Esophagus muscularis mucosa (tissue), 3 donors: ENCODE data around the gene POLR2E.

Experiments used
- CTCF ChIP-seq, 3 experiments: fragments of 200-600 bp in 2 of 3; fragments of 450-650 bp in 1 of 3; sonication (generic) in 2 of 3; IDR thresholded peaks; one replicate each; pipeline ENCODE4 v1.5.1; 2017 to 2019; ENCODE audit warnings: antibody characterized with exemption in 3 of 3, mild to moderate bottlenecking in 2 of 3, moderate library complexity in 1 of 3
- POLR2A ChIP-seq: fragments of 450-650 bp; IDR thresholded peaks from one replicate; pipeline ENCODE4 v1.6.1; 2017; ENCODE audit warnings: antibody characterized with exemption, moderate library complexity, mild to moderate bottlenecking, low read depth
- POLR2AphosphoS5 ChIP-seq, 2 donors: sonication (generic); formaldehyde crosslinking; IDR thresholded peaks; one replicate each; pipeline ENCODE4 v1.6.1; 2017; ENCODE audit warnings: antibody characterized with exemption in 2 of 2

GRCh38 chr19:1073956-1074517, 21.1 kb downstream of the POLR2E start:
- TF ChIP-seq POLR2AphosphoS5 (IDR thresholded peaks at IDR 0.05) (no peak), POLR2A (no peak), CTCF (IDR thresholded peaks at IDR 0.05) (no peak)
